Cardiac septum (tissue), 1 donor: ENCODE data around the gene CASP4. TPM values are rescaled to one million over a fixed set of nuclear protein-coding genes. Genes with fewer than 3 reads are reported as not detected.
"Not testable (repeated sequence)": the region's sequence is repeated elsewhere in the genome, so short reads cannot be mapped to it uniquely, and the experiment has no call there.

ENCODE experiments used
- DNase-seq: peaks from one replicate; pipeline ENCODE4 v3.0.0-alpha.2; 2020; ENCODE audit warnings: low spot score
- intact Hi-C: fragments of 100-400 bp; cut with DNase I; formaldehyde crosslinking; loops from one replicate; pipeline ENCODE4 v1.14.0; 2022
- total RNA-seq: library from RNA; stranded (reverse); fragmentation: NEBNext Ultra II Directional; extraction: Animal tissue kit (Norgen Biotek cat#: 25700); gene quantifications from one replicate; pipeline ENCODE4 v1.2.1, GENCODE V29; 2021
- donor health status: DM: no; HTN: no; CAD: no.

Gene CASP4
- total RNA-seq, 1 donor from 2014 or later, result 17.1 TPM

- intact Hi-C loops, result no loop called here
- DNase-seq, result no peak
Measured at GRCh38 chr11:104964247-104964646, 4.1 kb downstream of the CASP4 start.

GRCh38 chr11:104962852-104963251 lies 5.5 kb downstream of the CASP4 start:
- intact Hi-C loops, result no loop called here
- DNase-seq, result no peak

- intact Hi-C loops, result no loop called here
- no peak for DNase-seq
Measured at GRCh38 chr11:104957280-104957679, 11.1 kb downstream of the CASP4 start.

GRCh38 chr11:104956528-104956927 lies 11.8 kb downstream of the CASP4 start:
- intact Hi-C loops, result no loop called here
- no peak for DNase-seq

GRCh38 chr11:104946907-104947306 lies 21.5 kb downstream of the CASP4 start:
- intact Hi-C loops, result no loop called here
- DNase-seq, result no peak

- DNase-seq, result no peak
- intact Hi-C loops, result no loop called here
Measured at GRCh38 chr11:104944076-104944475, 24.3 kb downstream of the CASP4 start.

- no peak for DNase-seq
- intact Hi-C loops, result no loop called here
Measured at GRCh38 chr11:104943561-104943960, 24.8 kb downstream of the CASP4 start.

GRCh38 chr11:104934594-104934993 lies 33.8 kb downstream of the CASP4 start:
- DNase-seq, result no peak
- intact Hi-C loops, result no loop called here

- DNase-seq, intact Hi-C loops: not testable (repeated sequence)
Measured at GRCh38 chr11:104934073-104934472, 34.3 kb downstream of the CASP4 start.

GRCh38 chr11:104928811-104929210 lies 39.6 kb downstream of the CASP4 start:
- intact Hi-C loops, result no loop called here
- DNase-seq, result no peak

GRCh38 chr11:104926771-104927611 lies 41.4 kb downstream of the CASP4 start:
- no peak for DNase-seq

GRCh38 chr11:104925850-104926249 lies 42.5 kb downstream of the CASP4 start:
- intact Hi-C loops, result no loop called here
- DNase-seq, result no peak

More at GRCh38 chr11:104926771-104927611, 41.4 kb downstream of the CASP4 start:
- intact Hi-C loops, result no loop called here

GRCh38 chr11:104918113-104918824 lies 50.1 kb downstream of the CASP4 start:
- intact Hi-C loops, result no loop called here
- no peak for DNase-seq

- DNase-seq, result no peak
- intact Hi-C loops, result no loop called here
Measured at GRCh38 chr11:104917271-104918112, 50.9 kb downstream of the CASP4 start.

- no peak for DNase-seq
- intact Hi-C loops, result no loop called here
Measured at GRCh38 chr11:104916442-104916841, 51.9 kb downstream of the CASP4 start.

- no peak for DNase-seq
- intact Hi-C loops, result no loop called here
Measured at GRCh38 chr11:104912102-104912501, 56.3 kb downstream of the CASP4 start.

- no peak for DNase-seq
- intact Hi-C loops, result no loop called here
Measured at GRCh38 chr11:104908186-104908531, 60.2 kb downstream of the CASP4 start.

- DNase-seq, result no peak
- intact Hi-C loops, result no loop called here
Measured at GRCh38 chr11:104907521-104908185, 60.7 kb downstream of the CASP4 start.

- intact Hi-C loops, result no loop called here
- no peak for DNase-seq
Measured at GRCh38 chr11:104905271-104905670, 63.1 kb downstream of the CASP4 start.

- intact Hi-C loops, result no loop called here
- DNase-seq, result no peak
Measured at GRCh38 chr11:104899226-104899625, 69.1 kb downstream of the CASP4 start.
